RWPE2 (cell line): ENCODE results near the gene DTNB.

Experiments
- ATAC-seq: fragments of 200-7000 bp; cut with Tn5 transposase; 3 replicates; pipeline ENCODE4 v1.9.1; 2021; ENCODE audit warnings: low read depth
- DNase-seq: peaks from one replicate; pipeline ENCODE4 v3.0.0-alpha.2; 2020; ENCODE audit warnings: low spot score
- H3K27ac ChIP-seq: fragments of 450-650 bp; 2 replicates; pipeline ENCODE4 v1.5.1; 2017; ENCODE audit warnings: mild to moderate bottlenecking; ENCODE audit not compliant: poor library complexity, severe bottlenecking
- H3K27me3 ChIP-seq: fragments of 250-450 bp; sonication (Bioruptor Pico); 2 replicates; pipeline ENCODE4 v1.5.1; 2021; ENCODE audit warnings: mild to moderate bottlenecking, moderate library complexity; ENCODE audit not compliant: insufficient read depth, poor library complexity, severe bottlenecking
- H3K36me3 ChIP-seq: fragments of 250-450 bp; sonication (Bioruptor Pico); 2 replicates; pipeline ENCODE4 v1.5.1; 2020; ENCODE audit warnings: low read depth, mild to moderate bottlenecking, moderate library complexity
- H3K4me1 ChIP-seq: fragments of 250-450 bp; sonication (Bioruptor Pico); 2 replicates; pipeline ENCODE4 v1.5.1; 2021; ENCODE audit warnings: mild to moderate bottlenecking, moderate library complexity; ENCODE audit not compliant: insufficient read depth, poor library complexity, severe bottlenecking
- H3K4me3 ChIP-seq: fragments of 250-450 bp; sonication (Bioruptor Pico); 2 replicates; pipeline ENCODE4 v1.5.1; 2021; ENCODE audit warnings: mild to moderate bottlenecking, moderate library complexity; ENCODE audit not compliant: severe bottlenecking
- H3K9me3 ChIP-seq: fragments of 250-450 bp; sonication (Bioruptor Pico); 2 replicates; pipeline ENCODE4 v1.5.1; 2021; ENCODE audit warnings: mild to moderate bottlenecking, moderate library complexity; ENCODE audit not compliant: severe bottlenecking
- TF ChIP-seq, protein P1 (sequence below): fragments of 450-650 bp; IDR thresholded peaks from one replicate; pipeline ENCODE4 v1.5.1; 2017; ENCODE audit warnings: mild to moderate bottlenecking, moderate library complexity; ENCODE audit not compliant: poor library complexity, severe bottlenecking

DTNB gene

GRCh38 chr2:25521126-25521525 lies 152.3 kb downstream of the DTNB start:
- Histone ChIP-seq H3K4me3 (no peak overlapping the region), H3K4me1 (peaks cover 5% of the 10 kb centered on the region), H3K27me3 (no peaks in the 10 kb centered on the region), H3K27ac (no peak overlapping the region), H3K36me3 (no peaks in the 10 kb centered on the region), H3K9me3 (no peaks in the 10 kb centered on the region)
- TF ChIP-seq, protein P1, sequence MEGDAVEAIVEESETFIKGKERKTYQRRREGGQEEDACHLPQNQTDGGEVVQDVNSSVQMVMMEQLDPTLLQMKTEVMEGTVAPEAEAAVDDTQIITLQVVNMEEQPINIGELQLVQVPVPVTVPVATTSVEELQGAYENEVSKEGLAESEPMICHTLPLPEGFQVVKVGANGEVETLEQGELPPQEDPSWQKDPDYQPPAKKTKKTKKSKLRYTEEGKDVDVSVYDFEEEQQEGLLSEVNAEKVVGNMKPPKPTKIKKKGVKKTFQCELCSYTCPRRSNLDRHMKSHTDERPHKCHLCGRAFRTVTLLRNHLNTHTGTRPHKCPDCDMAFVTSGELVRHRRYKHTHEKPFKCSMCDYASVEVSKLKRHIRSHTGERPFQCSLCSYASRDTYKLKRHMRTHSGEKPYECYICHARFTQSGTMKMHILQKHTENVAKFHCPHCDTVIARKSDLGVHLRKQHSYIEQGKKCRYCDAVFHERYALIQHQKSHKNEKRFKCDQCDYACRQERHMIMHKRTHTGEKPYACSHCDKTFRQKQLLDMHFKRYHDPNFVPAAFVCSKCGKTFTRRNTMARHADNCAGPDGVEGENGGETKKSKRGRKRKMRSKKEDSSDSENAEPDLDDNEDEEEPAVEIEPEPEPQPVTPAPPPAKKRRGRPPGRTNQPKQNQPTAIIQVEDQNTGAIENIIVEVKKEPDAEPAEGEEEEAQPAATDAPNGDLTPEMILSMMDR, result no peak
- ATAC-seq (no peak), DNase-seq (no peak)

DNA sequence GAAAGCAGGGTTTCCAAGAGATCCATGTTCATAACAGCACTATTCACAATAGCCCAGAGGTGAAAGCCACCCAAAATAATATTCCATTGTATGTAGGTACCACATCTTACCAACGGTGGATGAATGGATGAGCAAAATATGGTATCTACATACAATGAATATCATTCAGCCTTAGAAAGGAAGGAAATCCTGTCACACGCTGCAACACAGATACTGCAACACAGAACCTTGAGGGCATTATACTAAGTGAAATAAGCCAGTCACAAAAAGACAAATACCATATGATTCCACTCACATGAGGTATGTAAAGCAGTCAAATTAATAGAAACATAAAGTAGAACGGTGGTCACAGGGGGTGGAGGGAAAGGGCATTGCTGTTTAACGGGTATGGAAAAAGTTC lies 155.7 kb downstream of the DTNB start:
- TF ChIP-seq, protein P1, result no peak
- ATAC-seq (no peak), DNase-seq (no peak)
- Histone ChIP-seq H3K4me1 (peaks cover 5% of the 10 kb centered on the region), H3K9me3 (no peaks in the 10 kb centered on the region), H3K27me3 (no peaks in the 10 kb centered on the region), H3K4me3 (no peak overlapping the region), H3K36me3 (no peaks in the 10 kb centered on the region), H3K27ac (no peak overlapping the region)

DNA sequence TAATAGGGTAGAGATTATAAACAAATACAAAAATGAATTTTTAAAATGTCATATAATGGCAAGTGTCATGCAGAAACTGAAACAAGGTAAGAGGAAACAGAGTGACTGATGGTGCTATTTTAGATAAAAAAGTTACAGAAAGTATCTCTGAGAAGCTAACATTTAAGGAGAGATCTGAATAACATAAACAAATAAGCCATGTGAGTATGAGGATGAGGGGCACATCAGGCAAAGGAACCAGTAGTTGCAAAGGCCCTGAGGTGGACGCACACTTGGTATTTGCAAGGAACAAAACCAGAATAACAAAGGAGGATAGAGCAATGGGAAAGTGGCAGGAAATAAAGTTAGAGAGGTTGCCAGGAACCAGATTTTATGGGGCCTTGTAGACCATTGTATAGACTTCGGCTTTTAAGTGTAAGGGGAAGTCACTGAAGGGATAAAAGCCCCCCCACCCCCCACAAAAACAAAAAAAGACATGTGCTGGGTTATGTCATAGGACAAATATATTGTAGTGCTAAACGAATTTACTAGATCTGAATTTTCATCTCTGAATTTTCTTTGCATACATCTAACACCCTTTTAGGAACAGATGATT lies 159.2 kb downstream of the DTNB start:
- TF ChIP-seq, protein P1, result no peak
- Histone ChIP-seq H3K27me3 (no peaks in the 10 kb centered on the region), H3K27ac (no peak overlapping the region), H3K4me3 (no peak overlapping the region), H3K36me3 (no peaks in the 10 kb centered on the region), H3K9me3 (no peaks in the 10 kb centered on the region), H3K4me1 (peaks cover 5% of the 10 kb centered on the region)
- DNase-seq, result no peak
- no peak for ATAC-seq

DNA sequence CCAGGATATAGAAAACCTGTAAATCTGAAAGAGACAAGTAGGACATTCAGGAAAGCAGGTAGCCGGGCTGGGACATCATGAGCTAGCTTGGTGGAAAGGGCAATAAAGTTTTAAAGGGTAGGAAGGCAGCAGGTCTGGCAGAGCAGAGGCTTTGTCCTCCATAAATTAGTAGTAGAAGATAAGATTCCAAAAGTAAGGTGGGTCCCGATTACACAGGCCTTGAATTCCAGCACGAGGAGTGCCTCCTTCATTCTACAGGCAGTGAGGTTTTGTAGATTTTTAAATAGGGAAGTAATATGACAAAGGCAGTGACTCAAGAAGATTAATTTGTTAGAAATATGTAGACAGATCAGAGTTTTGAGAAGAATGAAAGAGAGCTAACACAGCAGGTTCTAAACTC lies 160.7 kb downstream of the DTNB start:
- TF ChIP-seq, protein P1, result no peak
- H3K27me3 ChIP-seq, result no peaks in the 10 kb centered on the region
- no peak for DNase-seq

GRCh38 chr2:25506226-25506625 lies 167.2 kb downstream of the DTNB start:
- DNase-seq, result no peak
- Histone ChIP-seq H3K4me3 (no peak overlapping the region), H3K4me1 (peaks cover 16% of the 10 kb centered on the region), H3K27me3 (no peaks in the 10 kb centered on the region), H3K9me3 (no peaks in the 10 kb centered on the region), H3K36me3 (no peaks in the 10 kb centered on the region), H3K27ac (peak overlapping the region; percentile 17)
- ATAC-seq, result no peak; the same call in 2 of the 3 replicates
- TF ChIP-seq, protein P1, result no peak

More for the DNA sequence above, 160.7 kb downstream of the DTNB start:
- peak overlapping the region; percentile 21 for H3K27ac ChIP-seq
- no peak overlapping the region for H3K4me3 ChIP-seq
- peak; percentile 60; the same call in 2 of the 3 replicates for ATAC-seq
- H3K36me3 ChIP-seq, result no peaks in the 10 kb centered on the region
- peaks cover 5% of the 10 kb centered on the region for H3K4me1 ChIP-seq
- no peaks in the 10 kb centered on the region for H3K9me3 ChIP-seq
